A549 (cell line): ENCODE results near the gene POPDC2.

Experiments used
- CEBPB ChIP-seq, 2 experiments: fragments of >200 bp in 1 of 2; sonication (Bioruptor Twin) in 1 of 2; formaldehyde crosslinking in 1 of 2; IDR thresholded peaks; 2 replicates each; pipeline ENCODE4 v1.6.1; 2012 to 2016
- CTCF ChIP-seq: fragments of >200 bp; sonication (Bioruptor Twin); formaldehyde crosslinking; IDR thresholded peaks from 3 replicates; pipeline ENCODE4 v1.5.1; 2016

GRCh38 chr3:119690043-119690656 is 29.8 kb upstream of the POPDC2 start:
- TF ChIP-seq CTCF = peak; percentile 55
- TF ChIP-seq CEBPB (IDR thresholded peaks at IDR 0.05) = no peak
